ENCODE measurements around the gene FXYD1. TPM values are rescaled to one million over a fixed set of nuclear protein-coding genes. Genes with fewer than 3 reads are reported as not detected.
"Not testable (repeated sequence)": the region's sequence is repeated elsewhere in the genome, so short reads cannot be mapped to it uniquely, and the experiment has no call there.

The FXYD1 gene
- total RNA-seq, 1 donor from 2014 or later: 50.2 TPM

GRCh38 chr19:35125270-35125717 lies 13.3 kb upstream of the FXYD1 start:
- no peak for DNase-seq (ENCODE audit: low spot score)

DNA sequence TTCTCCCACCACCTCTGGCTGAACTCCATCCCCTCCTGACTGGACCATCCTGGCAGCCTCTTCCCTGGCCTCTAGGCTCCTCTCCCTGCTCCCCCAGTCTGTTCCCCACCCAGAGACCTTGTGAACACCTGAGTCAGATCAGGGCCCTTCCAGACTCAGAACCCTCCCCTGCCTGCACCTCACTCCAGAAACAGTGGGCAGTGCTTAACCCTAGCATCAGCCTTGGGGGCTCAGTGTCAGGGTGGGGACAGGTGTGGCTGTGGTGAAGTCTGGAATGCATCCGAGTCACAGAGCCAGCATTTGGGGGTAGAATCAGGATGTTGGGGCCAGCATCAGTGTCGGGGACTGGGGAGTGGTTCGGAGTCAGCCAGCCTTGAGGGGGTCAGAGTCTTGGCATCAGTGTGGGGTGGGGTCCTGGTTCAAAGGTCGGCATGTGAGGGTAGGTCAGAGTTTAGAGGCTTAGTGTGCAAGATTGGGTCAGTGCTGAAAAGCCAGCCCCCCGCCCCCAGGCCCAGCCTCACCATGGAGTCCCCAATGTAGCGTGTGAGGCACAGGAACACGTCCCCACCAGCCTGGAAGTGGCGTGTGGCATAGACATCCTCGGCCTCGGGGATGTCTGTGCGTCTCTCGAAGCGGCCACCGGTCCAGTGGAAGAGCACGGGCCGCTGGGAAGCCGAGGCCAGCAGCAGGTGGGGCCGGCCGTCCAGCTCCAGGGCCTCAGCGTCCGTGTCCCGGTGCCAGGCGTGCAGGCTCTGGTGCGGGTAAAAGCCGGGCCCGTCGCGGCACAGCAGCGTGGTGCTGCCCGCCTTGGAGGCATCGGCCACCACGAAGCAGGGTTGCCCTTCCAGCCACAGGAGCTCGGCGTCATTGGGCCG lies 12.6 kb upstream of the FXYD1 start:
- no peak for DNase-seq (ENCODE audit: low spot score)

GRCh38 chr19:35126624-35126959 lies 12.0 kb upstream of the FXYD1 start:
- DNase-seq (ENCODE audit: low spot score): no peak

DNA sequence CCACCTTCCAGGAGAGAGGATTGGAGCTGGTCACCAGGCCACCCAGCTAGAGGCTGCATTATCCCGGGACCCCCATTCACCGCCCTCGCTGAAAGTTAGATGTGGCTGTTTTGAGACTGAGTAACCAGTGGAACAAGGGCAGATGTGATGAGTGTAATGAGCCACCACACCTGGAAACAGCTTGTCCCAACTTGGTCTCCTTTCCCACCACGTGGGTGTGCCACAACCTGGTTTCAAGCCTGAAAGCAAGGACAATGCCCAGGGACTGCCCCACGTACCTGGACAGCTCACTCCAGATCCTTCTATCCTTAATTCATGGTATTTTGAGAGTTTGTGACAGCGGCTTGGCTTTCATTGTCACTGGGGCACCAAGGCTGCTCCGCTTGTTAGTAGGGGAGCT lies 10.8 kb upstream of the FXYD1 start:
- no peak for DNase-seq (ENCODE audit: low spot score)

DNA sequence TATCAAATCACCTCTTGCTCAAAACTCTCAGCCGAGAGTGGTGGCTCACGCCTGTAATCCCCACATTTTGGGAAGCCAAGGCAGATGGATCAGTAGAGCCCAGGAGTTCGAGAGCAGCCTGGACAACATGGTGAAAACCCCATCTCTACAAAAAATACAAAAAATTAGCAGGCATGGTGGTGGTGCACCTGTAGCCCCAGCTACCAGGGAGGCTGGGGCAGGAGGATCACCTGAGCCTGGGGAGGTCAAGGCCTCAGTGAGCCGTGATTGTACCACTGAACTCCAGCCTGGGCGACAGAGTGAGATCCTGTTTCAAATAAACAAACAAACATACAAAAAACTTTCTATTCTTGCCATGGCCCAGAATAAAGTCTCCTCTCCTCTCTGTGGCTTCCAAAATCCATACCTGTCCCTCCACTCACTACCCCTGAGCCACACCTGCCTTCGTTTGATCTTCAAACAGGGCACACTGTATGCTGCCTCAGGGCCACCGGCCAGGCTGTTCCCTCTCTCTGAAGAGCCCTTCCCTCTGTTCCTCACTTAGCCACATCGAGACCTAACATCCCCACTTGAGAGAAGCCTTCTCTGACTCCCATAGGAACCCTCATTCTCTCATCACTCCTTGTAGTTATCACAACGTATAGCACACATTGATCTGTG lies 10.1 kb upstream of the FXYD1 start:
- DNase-seq (ENCODE audit: low spot score): no peak

- not testable (repeated sequence) for DNase-seq (ENCODE audit: low spot score)
Observed at GRCh38 chr19:35129724-35130274, 8.8 kb upstream of the FXYD1 start.

DNA sequence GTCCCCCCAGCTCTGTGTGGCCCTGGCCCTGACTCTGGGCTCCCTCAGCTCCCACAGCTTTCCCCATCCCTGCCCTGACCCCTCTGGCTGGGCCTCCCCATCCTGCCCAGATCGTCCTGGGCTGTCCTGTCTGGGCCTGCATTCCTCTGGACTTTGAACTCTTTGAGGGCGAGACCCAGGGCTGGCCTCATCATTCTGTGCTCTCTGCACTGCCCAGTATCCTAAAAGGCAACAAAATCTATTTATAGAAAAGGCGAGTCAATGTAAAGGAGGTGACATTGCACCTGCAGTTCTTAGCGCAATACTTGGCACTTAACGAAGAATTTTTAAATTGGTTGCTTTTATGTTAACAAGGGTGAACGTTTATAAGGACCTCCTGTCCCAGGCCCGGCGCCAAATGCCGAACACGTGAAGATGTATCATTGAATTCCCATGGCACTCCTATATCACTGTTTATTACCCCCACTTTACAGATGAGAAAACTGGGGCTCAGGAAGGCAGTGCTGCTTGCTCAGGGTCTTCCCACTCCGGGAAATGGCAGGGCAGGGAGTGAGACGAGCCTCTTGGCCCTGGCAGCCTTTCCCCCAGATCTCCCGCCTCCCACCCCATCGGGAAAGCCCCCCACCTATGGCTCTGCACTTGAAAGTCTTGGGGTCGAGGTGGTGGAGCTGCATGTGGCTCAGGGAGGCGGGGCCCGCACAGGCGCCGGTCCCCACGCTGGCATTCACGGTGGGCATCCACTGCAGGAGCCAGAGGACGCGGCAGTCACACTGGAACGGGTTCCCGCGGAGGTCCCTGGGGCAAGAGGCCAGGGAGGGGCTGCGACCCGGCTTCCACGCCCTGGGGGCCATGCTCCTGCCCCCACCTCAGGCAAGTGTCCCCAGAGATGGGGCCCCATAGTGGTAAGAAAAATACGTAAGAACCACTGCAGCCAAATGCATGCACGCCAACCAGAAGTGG lies 7.6 kb upstream of the FXYD1 start:
- no peak for DNase-seq (ENCODE audit: low spot score)

GRCh38 chr19:35132254-35132653 lies 6.4 kb upstream of the FXYD1 start:
- DNase-seq (ENCODE audit: low spot score): no peak

DNA sequence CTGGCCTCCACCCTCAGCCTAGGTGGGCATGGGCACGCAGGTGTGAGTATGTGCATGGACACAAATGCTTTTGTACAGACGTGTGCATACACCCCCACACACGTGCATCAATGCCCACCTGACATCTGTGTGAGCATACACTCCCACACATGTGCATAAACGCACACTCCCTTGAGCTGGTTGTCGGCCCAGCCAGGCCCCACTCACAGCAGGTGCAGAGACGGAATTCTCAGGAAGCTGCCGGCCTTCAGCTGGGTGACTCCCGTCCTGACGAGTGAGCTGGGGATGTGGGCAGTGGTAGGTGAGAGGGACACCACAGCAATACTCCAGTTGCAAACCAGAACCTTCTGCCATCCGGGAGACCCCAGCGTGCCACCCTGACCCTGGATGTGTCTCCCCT lies 4.8 kb upstream of the FXYD1 start:
- no peak for DNase-seq (ENCODE audit: low spot score)

DNA sequence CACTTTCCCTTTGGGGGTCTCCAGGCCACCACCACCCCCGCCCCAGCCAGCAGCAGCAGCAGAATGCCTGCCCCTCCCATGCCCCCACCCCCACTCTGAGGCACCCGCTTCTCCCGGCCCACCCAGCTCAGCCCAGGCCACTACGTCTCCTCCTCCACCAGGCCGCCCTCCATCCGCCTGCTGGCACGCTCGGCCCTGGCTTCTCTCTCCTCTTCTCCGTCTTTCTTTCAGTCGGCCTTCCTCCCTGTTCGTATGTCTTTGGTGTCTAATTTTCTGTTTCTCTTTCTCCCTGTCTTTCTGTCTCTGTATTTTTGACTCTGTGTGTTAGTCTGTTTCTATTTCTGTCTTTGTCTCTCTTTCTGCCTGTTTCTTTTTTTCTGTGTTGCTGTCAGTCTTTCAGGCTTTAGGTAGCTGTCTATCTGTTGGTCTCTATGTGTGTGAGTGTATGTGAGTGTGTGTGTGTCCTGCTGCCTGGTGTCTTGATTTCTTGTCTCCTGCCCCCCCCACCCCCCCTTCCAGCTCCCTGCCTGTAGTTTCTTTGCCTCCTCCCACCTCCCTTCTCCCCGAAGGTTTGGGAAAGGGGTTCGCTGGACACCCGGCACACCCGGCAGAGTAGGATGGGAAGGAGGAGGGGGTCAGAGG lies 3.9 kb upstream of the FXYD1 start, which contains the start of gene LGI4:
Gene LGI4 (minus strand): TSS at position 459 of the 642 bp plus-strand sequence. CDS start 379 bp downstream, at position 80.
- no peak for DNase-seq (ENCODE audit: low spot score)

GRCh38 chr19:35135389-35135909 lies 3.2 kb upstream of the FXYD1 start:
- DNase-seq (ENCODE audit: low spot score): no peak

DNA sequence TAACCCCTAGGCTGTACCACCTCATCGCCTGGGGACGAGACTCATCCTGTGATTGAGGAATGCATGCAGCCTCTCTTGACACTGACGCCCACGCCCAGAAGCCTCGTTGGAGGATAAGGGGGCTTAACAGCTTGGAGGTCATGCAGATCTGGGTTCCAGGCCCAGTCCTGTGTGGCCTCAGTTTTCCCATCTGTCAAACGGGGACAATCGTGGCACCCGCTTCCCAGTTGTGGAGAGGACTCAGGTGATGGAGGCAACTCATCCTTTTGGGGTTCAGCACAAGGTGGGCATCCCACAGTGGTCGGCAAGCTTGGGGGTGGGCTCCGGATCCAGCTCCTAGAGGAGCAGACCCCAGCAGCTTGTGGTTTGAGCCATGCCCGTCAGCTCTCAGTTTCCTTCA lies 2.4 kb upstream of the FXYD1 start:
- no peak for DNase-seq (ENCODE audit: low spot score)

DNA sequence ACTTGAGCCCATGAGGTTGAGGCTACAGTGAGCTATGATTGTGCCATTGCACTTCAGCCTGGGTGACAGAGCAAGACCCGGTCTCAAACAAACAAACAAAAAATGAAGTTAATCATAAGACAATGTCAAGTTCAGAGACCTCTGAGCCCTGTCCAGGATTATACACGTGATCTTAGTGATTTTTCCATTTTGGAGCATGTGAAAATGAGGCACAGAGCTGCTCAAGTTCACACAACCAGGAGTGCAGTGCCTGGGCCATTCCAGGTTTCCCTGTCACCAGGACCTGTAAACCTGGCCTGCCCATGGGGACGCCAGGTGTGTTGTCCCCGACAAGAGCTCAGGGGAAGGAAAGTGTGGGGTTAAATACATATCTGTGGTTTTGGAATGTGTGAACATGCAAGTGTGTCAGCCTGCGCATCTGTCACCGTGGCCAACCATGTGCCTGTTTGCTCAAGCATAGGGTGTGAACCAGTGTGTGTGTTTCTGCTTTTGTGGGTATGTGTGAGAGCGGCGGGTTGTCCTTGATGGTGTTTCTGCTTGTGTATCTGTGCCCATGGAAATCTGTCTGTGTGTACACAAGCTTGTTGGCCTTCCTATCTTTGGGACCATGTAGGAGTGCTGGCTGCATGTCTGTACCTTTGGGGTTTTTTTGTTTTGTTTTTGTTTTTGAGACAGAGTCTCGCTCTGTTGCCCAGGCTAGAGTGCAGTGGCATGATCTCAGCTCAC lies 1.5 kb upstream of the FXYD1 start:
- DNase-seq (ENCODE audit: low spot score): no peak

DNA sequence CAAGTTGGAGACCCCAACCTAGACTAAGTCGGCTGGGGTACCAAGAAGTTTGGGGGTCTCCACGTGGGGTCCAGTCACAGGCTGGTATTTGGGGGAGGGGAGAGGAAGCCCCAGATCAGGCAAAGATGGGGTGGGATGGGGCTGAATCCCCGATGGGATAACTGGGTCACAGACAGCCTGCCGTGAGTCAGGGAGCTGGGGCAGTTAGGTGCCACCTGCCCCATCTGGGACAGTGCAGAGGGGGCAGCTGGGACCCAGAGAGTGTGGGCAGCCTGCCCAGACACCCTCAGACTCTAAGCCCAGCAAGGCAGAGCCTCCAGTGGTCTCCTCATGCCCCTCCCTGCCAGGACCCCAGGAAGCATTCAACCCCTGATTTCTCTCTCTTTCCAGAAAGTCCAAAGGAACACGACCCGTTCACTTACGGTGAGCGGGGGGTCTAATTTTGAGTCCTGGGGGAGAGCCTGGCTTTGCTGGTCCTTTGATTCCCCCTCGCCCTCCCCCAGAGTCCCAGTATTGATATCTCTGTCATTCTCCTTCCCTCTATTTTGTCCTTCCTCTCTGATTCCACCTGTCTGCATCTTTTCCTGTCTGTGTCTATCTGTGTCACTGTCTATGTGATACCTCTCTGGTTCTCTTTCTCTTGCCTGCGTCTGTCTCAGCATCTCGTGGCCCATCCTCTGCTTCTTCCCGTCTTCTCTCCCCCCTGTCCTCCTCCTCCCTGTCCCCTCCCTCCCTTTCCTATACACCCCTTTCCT lies 1.8 kb downstream of the FXYD1 start:
- DNase-seq (ENCODE audit: low spot score): no peak

- DNase-seq (ENCODE audit: low spot score): peak; percentile 96
Observed at GRCh38 chr19:35140962-35141836, 2.6 kb downstream of the FXYD1 start.

- no peak for DNase-seq (ENCODE audit: low spot score)
Observed at GRCh38 chr19:35141837-35142605, 3.4 kb downstream of the FXYD1 start.

GRCh38 chr19:35142606-35143230 lies 4.1 kb downstream of the FXYD1 start:
- no peak for DNase-seq (ENCODE audit: low spot score)

Measured in ureter (tissue), 1 donor.